Measurements from ENCODE around the gene KIF6. TPM values are rescaled to one million over a fixed set of nuclear protein-coding genes. Genes with fewer than 3 reads are reported as not detected.

KIF6 gene
- total RNA-seq, 2 experiments from 2014 or later, result not detected

GRCh38 chr6:39335780-39336545, 389.2 kb downstream of the KIF6 start:
- ATAC-seq (ENCODE audit: poor library complexity) (no peak), DNase-seq (peak in 1 of 14 experiments; percentile 20)
- no peak overlapping the region for H3K4me3 Mint-ChIP-seq
- Histone ChIP-seq H3K9me3 (ENCODE audit: control insufficient read depth in 1 of 2, insufficient read depth in 1 of 2, low read length in 2 of 2) (no peaks in the 10 kb centered on the region), H3K4me3 (ENCODE audit: low read length) (no peak overlapping the region), H3K27ac (ENCODE audit: low read depth in 1 of 2, low read length in 2 of 2) (no peak overlapping the region), H3K27me3 (ENCODE audit: control insufficient read depth in 1 of 2, insufficient read depth in 2 of 2, low read length in 2 of 2) (peaks cover 0 to 9% of the 10 kb centered on the region in 2 experiments), H3K4me1 (ENCODE audit: insufficient read depth, low read length) (peaks cover 11% of the 10 kb centered on the region), H3K36me3 (ENCODE audit: insufficient read depth, low read length) (no peaks in the 10 kb centered on the region)
- H3K27me3 Mint-ChIP-seq, result peaks cover 29% of the 10 kb centered on the region
- CTCF ChIA-PET, result no interaction called here
- no peak overlapping the region for H3K27ac Mint-ChIP-seq
- no peaks in the 10 kb centered on the region for H3K36me3 Mint-ChIP-seq (ENCODE audit: low read depth)
- TF ChIP-seq CTCF (IDR thresholded peaks at IDR 0.05), result no peak
- H3K9me3 Mint-ChIP-seq, result no peaks in the 10 kb centered on the region
- peaks cover 8% of the 10 kb centered on the region for H3K4me1 Mint-ChIP-seq (ENCODE audit: low read depth)
- POLR2A ChIA-PET, result no interaction called here
- intact Hi-C loops (cut with DNase I, micrococcal nuclease), result no loop called here

- DNase-seq, result no peak
- peaks cover 31% of the 10 kb centered on the region for H3K27me3 Mint-ChIP-seq
- H3K9me3 Mint-ChIP-seq, result no peaks in the 10 kb centered on the region
- Histone ChIP-seq H3K27ac (ENCODE audit: low read depth in 1 of 2, low read length in 2 of 2) (no peak overlapping the region), H3K4me3 (ENCODE audit: low read length) (no peak overlapping the region), H3K27me3 (ENCODE audit: control insufficient read depth in 1 of 2, insufficient read depth in 2 of 2, low read length in 2 of 2) (peaks cover 0 to 9% of the 10 kb centered on the region in 2 experiments), H3K36me3 (ENCODE audit: insufficient read depth, low read length) (no peaks in the 10 kb centered on the region), H3K9me3 (ENCODE audit: control insufficient read depth in 1 of 2, insufficient read depth in 1 of 2, low read length in 2 of 2) (no peaks in the 10 kb centered on the region), H3K4me1 (ENCODE audit: insufficient read depth, low read length) (peaks cover 11% of the 10 kb centered on the region)
- CTCF ChIA-PET, result no interaction called here
- H3K4me1 Mint-ChIP-seq (ENCODE audit: low read depth), result peaks cover 8% of the 10 kb centered on the region
- intact Hi-C loops (cut with DNase I, micrococcal nuclease), result no loop called here
- H3K27ac Mint-ChIP-seq, result no peak overlapping the region
- ATAC-seq (ENCODE audit: poor library complexity), result no peak
- POLR2A ChIA-PET, result no interaction called here
- no peak for TF ChIP-seq CTCF (IDR thresholded peaks at IDR 0.05)
- H3K36me3 Mint-ChIP-seq (ENCODE audit: low read depth), result no peaks in the 10 kb centered on the region
- H3K4me3 Mint-ChIP-seq, result no peak overlapping the region
Measured at GRCh38 chr6:39333644-39334438, 391.4 kb downstream of the KIF6 start.

GRCh38 chr6:39330476-39330875, 394.7 kb downstream of the KIF6 start:
- no peaks in the 10 kb centered on the region for H3K27me3 ChIP-seq (ENCODE audit: control insufficient read depth in 1 of 2, insufficient read depth in 2 of 2, low read length in 2 of 2)
- H3K27me3 Mint-ChIP-seq, result peaks cover 19% of the 10 kb centered on the region
- H3K4me3 ChIP-seq (ENCODE audit: low read length), result no peak overlapping the region
- H3K36me3 ChIP-seq (ENCODE audit: insufficient read depth, low read length), result no peaks in the 10 kb centered on the region
- ChIA-PET CTCF (no interaction called here), POLR2A (no interaction called here)
- H3K4me1 Mint-ChIP-seq (ENCODE audit: low read depth), result no peaks in the 10 kb centered on the region
- no peaks in the 10 kb centered on the region for H3K4me1 ChIP-seq (ENCODE audit: insufficient read depth, low read length)
- intact Hi-C loops (cut with DNase I, micrococcal nuclease), result no loop called here
- no peak for ATAC-seq (ENCODE audit: poor library complexity)
- no peak overlapping the region for H3K27ac ChIP-seq (ENCODE audit: low read depth in 1 of 2, low read length in 2 of 2)
- H3K27ac Mint-ChIP-seq, result no peak overlapping the region
- DNase-seq, result peak in 1 of 14 experiments; percentile 12
- no peak overlapping the region for H3K4me3 Mint-ChIP-seq
- TF ChIP-seq CTCF (IDR thresholded peaks at IDR 0.05), result no peak
- H3K9me3 ChIP-seq (ENCODE audit: control insufficient read depth in 1 of 2, insufficient read depth in 1 of 2, low read length in 2 of 2), result no peaks in the 10 kb centered on the region
- no peaks in the 10 kb centered on the region for H3K36me3 Mint-ChIP-seq (ENCODE audit: low read depth)
- no peaks in the 10 kb centered on the region for H3K9me3 Mint-ChIP-seq
